Heart left ventricle (tissue), 16 donors: ENCODE results near the gene INF2. TPM values are rescaled to one million over a fixed set of nuclear protein-coding genes. Genes with fewer than 3 reads are reported as not detected.

Source experiments
- ATAC-seq, 4 donors: fragments of 200-7000 bp; cut with Tn5 transposase; one replicate each; pipeline ENCODE4 v1.9.1; 2020 to 2022; ENCODE audit warnings: moderate library complexity in 4 of 4, mild to moderate bottlenecking in 3 of 4, moderate number of reproducible peaks in 1 of 4
- DNase-seq, 5 donors: peaks; one replicate each; pipeline ENCODE4 v3.0.0-alpha.2; 2020
- H3K27ac ChIP-seq, 12 donors: fragments of 200-600 bp; sonication (generic) in 4 of 12; one replicate each; pipeline versions ENCODE4 v1.5.0 to v1.8.0; 2016 to 2022; ENCODE audit warnings: mild to moderate bottlenecking in 2 of 12
- H3K27me3 ChIP-seq, 9 donors: fragments of 200-600 bp; sonication (generic) in 2 of 9; one replicate each; pipeline versions ENCODE4 v1.5.1 to v1.8.0; 2016 to 2022; ENCODE audit warnings: mild to moderate bottlenecking in 3 of 9
- H3K36me3 ChIP-seq, 9 donors: fragments of 200-600 bp; sonication (generic) in 2 of 9; one replicate each; pipeline versions ENCODE4 v1.5.0 to v1.8.0; 2018 to 2022; ENCODE audit warnings: mild to moderate bottlenecking in 2 of 9
- H3K4me1 ChIP-seq, 12 donors: fragments of 200-600 bp; sonication (generic) in 4 of 12; one replicate each; pipeline versions ENCODE4 v1.5.0 to v1.8.0; 2016 to 2022; ENCODE audit warnings: mild to moderate bottlenecking in 3 of 12
- H3K4me3 ChIP-seq, 12 donors: fragments of 200-600 bp; sonication (generic) in 4 of 12; one replicate each; pipeline versions ENCODE4 v1.5.0 to v1.8.0; 2017 to 2022; ENCODE audit warnings: mild to moderate bottlenecking in 9 of 12, moderate library complexity in 4 of 12
- H3K9me3 ChIP-seq, 12 donors: fragments of 200-600 bp; sonication (generic) in 4 of 12; one replicate each; pipeline versions ENCODE4 v1.5.0 to v1.8.0; 2016 to 2022; ENCODE audit warnings: mild to moderate bottlenecking in 1 of 12
- POLR2A ChIP-seq, 2 donors: fragments of 450-650 bp; IDR thresholded peaks; one replicate each; pipeline ENCODE4 v1.6.1; 2017; ENCODE audit warnings: antibody characterized with exemption in 2 of 2, mild to moderate bottlenecking in 2 of 2, moderate library complexity in 2 of 2
- WGBS, 4 donors: extraction: QIAGEN DNeasy Blood & Tissue Kit in 2 of 4; methylation state at CpG; one replicate each; pipeline versions ENCODE4 v1.1.5 to v1.1.7; 2013 to 2018; 5-methylcytosine and 5-hydroxymethylcytosine counted together
- intact Hi-C, 10 donors: fragments of 100-400 bp; cut with DNase I; formaldehyde crosslinking; loops; one replicate each; pipeline versions ENCODE4 v1.11.1 to v1.14.2; 2022
- polyA plus RNA-seq, 2 donors: library from polyadenylated mRNA; stranded (reverse); fragments of 200-250 nt; gene quantifications; one replicate each; pipeline ENCODE4 v1.2.3, GENCODE V29; 2013
- total RNA-seq, 9 donors: library from RNA; depleted of rRNA in 2 of 9; stranded (reverse); fragments of >200 nt in 2 of 9; fragmentation: NEBNext Ultra II Directional in 3 of 9; extraction: Animal tissue kit (Norgen Biotek cat#: 25700) in 3 of 9; gene quantifications; one replicate each; pipeline versions ENCODE4 v1.1.0 to v1.2.4, GENCODE V29; 2016 to 2023
- TF ChIP-seq, protein P1 (sequence below), 12 donors: fragments of 200-600 bp; sonication (generic) in 4 of 12; IDR thresholded peaks; one replicate each; pipeline versions ENCODE4 v1.5.0 to v1.8.0; 2018 to 2022; ENCODE audit warnings: antibody characterized with exemption in 12 of 12, mild to moderate bottlenecking in 5 of 12
- donor health status: ischemic (EF 13 %, LVEDD 7.1; RV severe dilation, severe dysfunction).
- donor health status: healthy with polysubstance abuse.
- donor health status: DM: no; HTN: yes; CAD: no.
- donor health status: DM: no; HTN: no; CAD: no.
- donor health status: ischemic (EF 25% LVEDD 6.9; RV normal size, moderate dysfunction).
- donor health status: ischemic (EF 25% LVEDD 5.7; RV mildly dilated, moderate dysfunction).
- donor health status: healthy.
- donor health status: DM: yes; HTN: yes; CAD: no.
- donor health status: ischemic (EF 35%, LVEDD 5.7; RV mildly dilated, moderate dysfunction).
- donor health status: nonischemic (EF 11% LVEDD 7.7; RV severe dilation, severe dysfunction).
- donor health status: DM: yes; HTN: yes; CAD: no.
- donor health status: PGD.
- donor health status: ischemic (EF 29% LVEDD 5.4; RV normal size, mild dysfunction).
- donor health status: nonischemic (EF 23%, LVEDD 6.1; RV moderate dilation, normal function).

INF2 gene
- total and polyA plus RNA-seq, 11 donors: 26.0 to 58.9 (median 28.8) TPM

DNA sequence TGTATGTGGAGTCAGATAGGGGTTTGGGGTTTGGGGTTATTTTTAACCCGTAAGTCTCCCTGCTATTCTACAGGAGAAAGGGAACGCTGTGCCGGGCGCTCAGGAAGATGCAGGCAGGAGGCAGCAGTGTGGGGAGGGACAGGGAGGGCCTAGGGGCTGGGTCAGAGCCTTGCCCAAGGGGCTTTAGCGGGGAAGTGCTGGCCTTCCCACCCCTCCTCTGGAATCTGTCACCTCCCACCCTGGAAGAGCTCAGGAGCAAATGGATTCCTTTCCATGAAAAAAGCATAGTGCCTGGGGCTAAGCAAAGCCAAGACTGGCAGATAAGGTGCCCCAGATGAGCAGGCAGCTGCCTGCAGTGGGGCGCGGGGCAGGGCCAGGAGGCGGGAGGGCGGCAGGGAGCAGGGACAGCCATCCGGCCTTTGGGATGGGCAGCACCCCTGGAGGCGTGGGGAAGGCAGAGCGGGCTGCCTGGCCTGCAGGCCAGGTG lies 7.3 kb upstream of the INF2 start:
- Histone ChIP-seq H3K9me3 (no peaks in the 10 kb centered on the region), H3K27me3 (no peaks in the 10 kb centered on the region), H3K36me3 (no peaks in the 10 kb centered on the region), H3K4me3 (peak overlapping the region in 8 of 12 donors; percentile 20 to 47 (median 31)), H3K27ac (peak overlapping the region in 11 of 12 donors; percentile 76 to 90 (median 82)), H3K4me1 (peaks cover 30 to 66% (median 56%) of the 10 kb centered on the region in 12 donors)
- DNase-seq (peak in 2 of 5 donors; percentile 24 to 48), ATAC-seq (no peak)
- intact Hi-C loops: no loop called here
- 26 to 37% (median 31%) methylated on average over 11 to 12 of the region's 12 CpGs for WGBS, 4 donors
- TF ChIP-seq POLR2A (IDR thresholded peaks at IDR 0.05): no peak
- TF ChIP-seq, protein P1, sequence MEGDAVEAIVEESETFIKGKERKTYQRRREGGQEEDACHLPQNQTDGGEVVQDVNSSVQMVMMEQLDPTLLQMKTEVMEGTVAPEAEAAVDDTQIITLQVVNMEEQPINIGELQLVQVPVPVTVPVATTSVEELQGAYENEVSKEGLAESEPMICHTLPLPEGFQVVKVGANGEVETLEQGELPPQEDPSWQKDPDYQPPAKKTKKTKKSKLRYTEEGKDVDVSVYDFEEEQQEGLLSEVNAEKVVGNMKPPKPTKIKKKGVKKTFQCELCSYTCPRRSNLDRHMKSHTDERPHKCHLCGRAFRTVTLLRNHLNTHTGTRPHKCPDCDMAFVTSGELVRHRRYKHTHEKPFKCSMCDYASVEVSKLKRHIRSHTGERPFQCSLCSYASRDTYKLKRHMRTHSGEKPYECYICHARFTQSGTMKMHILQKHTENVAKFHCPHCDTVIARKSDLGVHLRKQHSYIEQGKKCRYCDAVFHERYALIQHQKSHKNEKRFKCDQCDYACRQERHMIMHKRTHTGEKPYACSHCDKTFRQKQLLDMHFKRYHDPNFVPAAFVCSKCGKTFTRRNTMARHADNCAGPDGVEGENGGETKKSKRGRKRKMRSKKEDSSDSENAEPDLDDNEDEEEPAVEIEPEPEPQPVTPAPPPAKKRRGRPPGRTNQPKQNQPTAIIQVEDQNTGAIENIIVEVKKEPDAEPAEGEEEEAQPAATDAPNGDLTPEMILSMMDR (IDR thresholded peaks at IDR 0.05): no peak

DNA sequence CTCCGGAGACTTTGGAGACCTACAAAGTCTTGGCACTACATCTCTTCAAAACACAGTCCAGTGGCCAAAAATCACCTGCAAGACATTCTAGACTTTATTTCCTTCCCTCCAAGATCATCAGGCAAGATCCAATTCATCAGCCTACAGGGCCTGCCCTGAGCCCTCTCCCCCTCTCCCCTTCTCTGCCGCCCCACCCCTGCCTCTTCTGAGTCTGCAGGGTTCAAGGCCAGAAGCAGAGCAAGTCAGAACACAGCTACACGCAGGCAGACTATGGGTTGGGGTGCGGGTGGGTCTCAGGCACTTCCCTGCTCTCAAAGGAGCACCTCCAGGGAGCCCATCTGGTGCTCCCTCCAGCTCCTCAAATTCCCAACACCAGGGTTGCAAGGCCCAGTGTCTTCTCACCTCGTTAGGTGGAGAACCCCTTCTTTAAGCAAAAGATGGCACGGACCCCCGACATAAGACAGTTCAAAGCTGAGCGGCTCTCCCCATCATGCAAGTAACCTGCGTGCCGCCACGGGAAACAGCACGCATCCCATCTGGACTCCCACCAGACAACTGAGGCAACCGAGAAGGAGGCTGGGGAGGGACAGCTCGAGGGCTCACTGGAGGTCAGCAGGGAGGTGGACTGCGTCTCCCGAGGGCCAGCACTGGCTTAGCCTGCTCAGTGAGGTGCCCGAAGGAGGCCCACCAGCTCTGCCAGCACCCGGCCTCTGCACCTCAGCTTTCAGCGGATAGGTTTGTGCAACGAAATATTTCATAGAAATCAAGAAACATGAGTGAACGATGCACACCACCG lies 5.6 kb upstream of the INF2 start:
- Histone ChIP-seq H3K9me3 (no peaks in the 10 kb centered on the region), H3K27ac (no peak overlapping the region), H3K36me3 (no peaks in the 10 kb centered on the region), H3K4me1 (peaks cover 30 to 66% (median 55%) of the 10 kb centered on the region in 12 donors), H3K4me3 (no peak overlapping the region), H3K27me3 (no peaks in the 10 kb centered on the region)
- 90 to 92% (median 91%) methylated on average over 22 of the region's 22 CpGs for WGBS, 4 donors
- DNase-seq (peak in 3 of 5 donors; percentile 5 to 58 (median 15)), ATAC-seq (no peak)
- intact Hi-C loops: no loop called here
- TF ChIP-seq POLR2A (IDR thresholded peaks at IDR 0.05): no peak
- TF ChIP-seq, protein P1 (IDR thresholded peaks at IDR 0.05): no peak

DNA sequence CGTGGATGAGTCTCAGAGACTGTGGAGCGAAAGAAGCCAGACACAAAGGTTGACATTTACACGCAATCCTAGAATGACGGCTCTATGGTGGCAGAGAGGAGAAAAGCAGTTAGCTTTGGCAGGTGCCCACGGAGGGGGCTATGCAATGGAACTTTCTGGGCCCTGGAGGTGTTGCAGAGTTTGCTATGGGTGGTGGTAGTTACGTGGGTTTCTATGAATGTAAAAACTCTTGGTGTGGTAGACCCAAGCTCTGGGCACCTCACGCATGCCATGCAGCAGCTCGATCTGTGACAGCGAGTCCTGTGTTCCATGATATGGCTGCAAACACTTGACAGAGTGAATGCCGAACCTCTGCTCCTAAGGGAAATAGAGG lies 5.0 kb upstream of the INF2 start:
- no peak for ATAC-seq
- no peak overlapping the region for H3K4me3 ChIP-seq
- no peak for TF ChIP-seq POLR2A (IDR thresholded peaks at IDR 0.05)
- TF ChIP-seq, protein P1 (IDR thresholded peaks at IDR 0.05): no peak
- H3K36me3 ChIP-seq: no peaks in the 10 kb centered on the region
- H3K27ac ChIP-seq: no peak overlapping the region
- no peaks in the 10 kb centered on the region for H3K27me3 ChIP-seq
- H3K4me1 ChIP-seq: peaks cover 31 to 66% (median 53%) of the 10 kb centered on the region in 12 donors
- DNase-seq: peak in 2 of 5 donors; percentile 4 to 20
- intact Hi-C loops: no loop called here
- H3K9me3 ChIP-seq: no peaks in the 10 kb centered on the region
- 94 to 98% (median 95%) methylated on average over 10 of the region's 10 CpGs for WGBS, 4 donors

DNA sequence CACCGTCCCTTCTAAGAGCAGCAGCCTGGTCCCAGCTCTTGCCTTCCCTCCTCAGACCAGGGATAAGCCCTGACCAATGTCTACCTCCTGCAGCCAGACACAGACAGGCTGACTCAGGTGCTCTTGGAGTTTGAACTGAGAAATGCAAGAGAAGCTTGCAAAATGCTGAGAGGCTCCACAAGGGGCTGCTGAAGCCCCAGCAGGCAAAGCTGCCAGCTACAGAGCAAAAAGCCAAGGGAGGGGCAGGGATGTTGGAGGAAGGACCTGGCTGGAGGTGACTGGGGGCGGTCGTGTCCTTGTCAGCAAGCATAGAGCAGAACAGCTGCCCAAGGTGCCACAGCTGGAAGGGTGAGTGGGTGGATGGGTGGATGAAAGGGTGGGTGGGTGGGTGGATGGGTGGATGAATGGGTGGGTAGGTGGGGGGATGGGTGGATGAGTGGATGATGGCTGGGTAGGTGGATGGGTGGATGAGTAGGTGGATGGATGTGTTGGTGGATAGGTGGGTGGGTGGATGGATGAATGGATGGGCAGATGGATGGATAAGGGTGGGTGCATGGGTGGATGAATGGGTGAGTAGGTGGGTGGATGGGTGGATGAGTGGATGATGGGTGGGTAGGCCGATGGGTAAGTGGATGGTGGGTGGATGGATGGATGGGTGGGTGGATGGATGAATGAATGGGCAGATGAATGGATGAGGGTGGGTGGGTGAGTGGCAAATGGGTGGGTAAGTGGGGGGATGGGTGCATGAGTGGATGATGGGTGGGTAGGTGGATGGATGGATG lies 4.0 kb upstream of the INF2 start:
- WGBS, 4 donors: 80 to 83% (median 81%) methylated on average over 4 of the region's 4 CpGs
- TF ChIP-seq, protein P1 (IDR thresholded peaks at IDR 0.05): no peak
- no peak for TF ChIP-seq POLR2A (IDR thresholded peaks at IDR 0.05)
- no peaks in the 10 kb centered on the region for H3K9me3 ChIP-seq
- intact Hi-C loops: no loop called here
- no peaks in the 10 kb centered on the region for H3K36me3 ChIP-seq
- H3K4me1 ChIP-seq: peaks cover 27 to 64% (median 49%) of the 10 kb centered on the region in 12 donors
- ATAC-seq (no peak), DNase-seq (peak in 3 of 5 donors; percentile 5 to 55 (median 25))
- H3K4me3 ChIP-seq: no peak overlapping the region
- no peak overlapping the region for H3K27ac ChIP-seq
- no peaks in the 10 kb centered on the region for H3K27me3 ChIP-seq
